G401 (cell line): ENCODE results near the gene POLE. TPM values are rescaled to one million over a fixed set of nuclear protein-coding genes. Genes with fewer than 3 reads are reported as not detected.

Experiments
- DNase-seq: peaks from one replicate; pipeline ENCODE4 v3.0.0-alpha.2; 2015; ENCODE audit warnings: low spot score
- in situ Hi-C: cut with HindIII; loops from 2 replicates; pipeline ENCODE4 v1.10.0; 2016; ENCODE audit warnings: low sequenced_read_pairs, mixed read lengths
- total RNA-seq: library from RNA; depleted of rRNA; stranded (reverse); fragments of >200 nt; shearing (Covaris generic); gene quantifications from 2 replicates; pipeline ENCODE4 v1.2.3, GENCODE V29; 2014; rRNA removed

POLE gene
- 19.0 and 30.9 TPM in 2 replicates for total RNA-seq

GRCh38 chr12:132687211-132688164, at the start of gene POLE, which contains the start of gene PXMP2:
Gene POLE (minus strand): TSS chr12:132687342. CDS start chr12:132687315, 27 bp downstream.
Gene PXMP2 (plus strand): TSS chr12:132687587. CDS start chr12:132687671, 84 bp downstream.
- in situ Hi-C loops = no loop called here

GRCh38 chr12:132736913-132737312, 49.8 kb upstream of the POLE start:
- in situ Hi-C loops = no loop called here
- DNase-seq = no peak

More at GRCh38 chr12:132687211-132688164, at the start of gene POLE, which contains the start of gene PXMP2:
- peak; percentile 86 for DNase-seq

- in situ Hi-C loops = no loop called here
- DNase-seq = no peak
These were observed 49.2 kb upstream of the POLE start for GRCh38 chr12:132736378-132736777.

GRCh38 chr12:132735496-132735895, 48.4 kb upstream of the POLE start:
- in situ Hi-C loops = no loop called here
- DNase-seq = no peak

GRCh38 chr12:132734206-132734605, 47.1 kb upstream of the POLE start:
- DNase-seq = no peak
- in situ Hi-C loops = no loop called here

- in situ Hi-C loops = no loop called here
- DNase-seq = no peak
These were observed 44.4 kb upstream of the POLE start for GRCh38 chr12:132731574-132731973.

- no peak for DNase-seq
- in situ Hi-C loops = no loop called here
These were observed 43.2 kb upstream of the POLE start for GRCh38 chr12:132730353-132730752.

GRCh38 chr12:132729541-132730320, 42.6 kb upstream of the POLE start:
- peak; percentile 60 for DNase-seq
- in situ Hi-C loops = no loop called here

GRCh38 chr12:132728502-132728901, 41.4 kb upstream of the POLE start:
- no peak for DNase-seq
- in situ Hi-C loops = no loop called here

GRCh38 chr12:132727091-132727794, 40.1 kb upstream of the POLE start:
- no peak for DNase-seq
- in situ Hi-C loops = no loop called here

- in situ Hi-C loops = no loop called here
- no peak for DNase-seq
These were observed 39.2 kb upstream of the POLE start for GRCh38 chr12:132726386-132726785.

GRCh38 chr12:132724506-132725241, 37.5 kb upstream of the POLE start:
- in situ Hi-C loops = no loop called here
- DNase-seq = peak; percentile 20

GRCh38 chr12:132723764-132724140, 36.6 kb upstream of the POLE start:
- in situ Hi-C loops = no loop called here
- DNase-seq = no peak

- in situ Hi-C loops = no loop called here
- DNase-seq = no peak
These were observed 36.0 kb upstream of the POLE start for GRCh38 chr12:132723015-132723763.

GRCh38 chr12:132720606-132721345, 33.6 kb upstream of the POLE start:
- DNase-seq = no peak
- in situ Hi-C loops = no loop called here

GRCh38 chr12:132719954-132720324, 32.8 kb upstream of the POLE start:
- in situ Hi-C loops = no loop called here

GRCh38 chr12:132719141-132719953, 32.2 kb upstream of the POLE start:
- in situ Hi-C loops = no loop called here
- no peak for DNase-seq

More at GRCh38 chr12:132719954-132720324, 32.8 kb upstream of the POLE start:
- no peak for DNase-seq
